ENCODE data around the gene CATSPER3. TPM values are rescaled to one million over a fixed set of nuclear protein-coding genes. Genes with fewer than 3 reads are reported as not detected.

CATSPER3 gene
- total and polyA plus RNA-seq, 2 donors from 2014 or later = 1.4 TPM

GRCh38 chr5:135046661-135047346 is 79.1 kb downstream of the CATSPER3 start:
- Histone ChIP-seq H3K4me1 (ENCODE audit: control insufficient read depth in 2 of 3, insufficient read depth in 2 of 3, low read depth in 1 of 3, low read length in 3 of 3) (no peaks in the 10 kb centered on the region), H3K27ac (ENCODE audit: low read depth in 2 of 2, low read length in 2 of 2) (no peak overlapping the region), H3K4me3 (ENCODE audit: low read length in 3 of 3) (no peak overlapping the region), H3K36me3 (ENCODE audit: control insufficient read depth in 2 of 3, insufficient read depth in 3 of 3, low read length in 3 of 3) (no peaks in the 10 kb centered on the region), H3K9me3 (ENCODE audit: control insufficient read depth in 2 of 3, insufficient read depth in 1 of 3, low read length in 3 of 3) (no peaks in the 10 kb centered on the region), H3K27me3 (ENCODE audit: control insufficient read depth, insufficient read depth, low read length) (peaks cover 52% of the 10 kb centered on the region), H3K9ac (ENCODE audit: low read length in 3 of 3) (no peak overlapping the region)
- no peak for FAIRE-seq
- DNase-seq = peak in 1 of 5 donors; percentile 15
- intact Hi-C loops (cut with DNase I) = no loop called here
- TF ChIP-seq, protein P1, sequence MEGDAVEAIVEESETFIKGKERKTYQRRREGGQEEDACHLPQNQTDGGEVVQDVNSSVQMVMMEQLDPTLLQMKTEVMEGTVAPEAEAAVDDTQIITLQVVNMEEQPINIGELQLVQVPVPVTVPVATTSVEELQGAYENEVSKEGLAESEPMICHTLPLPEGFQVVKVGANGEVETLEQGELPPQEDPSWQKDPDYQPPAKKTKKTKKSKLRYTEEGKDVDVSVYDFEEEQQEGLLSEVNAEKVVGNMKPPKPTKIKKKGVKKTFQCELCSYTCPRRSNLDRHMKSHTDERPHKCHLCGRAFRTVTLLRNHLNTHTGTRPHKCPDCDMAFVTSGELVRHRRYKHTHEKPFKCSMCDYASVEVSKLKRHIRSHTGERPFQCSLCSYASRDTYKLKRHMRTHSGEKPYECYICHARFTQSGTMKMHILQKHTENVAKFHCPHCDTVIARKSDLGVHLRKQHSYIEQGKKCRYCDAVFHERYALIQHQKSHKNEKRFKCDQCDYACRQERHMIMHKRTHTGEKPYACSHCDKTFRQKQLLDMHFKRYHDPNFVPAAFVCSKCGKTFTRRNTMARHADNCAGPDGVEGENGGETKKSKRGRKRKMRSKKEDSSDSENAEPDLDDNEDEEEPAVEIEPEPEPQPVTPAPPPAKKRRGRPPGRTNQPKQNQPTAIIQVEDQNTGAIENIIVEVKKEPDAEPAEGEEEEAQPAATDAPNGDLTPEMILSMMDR (IDR thresholded peaks at IDR 0.05; ENCODE audit: borderline replicate concordance, extremely low read depth, insufficient read depth) = no peak

DNA sequence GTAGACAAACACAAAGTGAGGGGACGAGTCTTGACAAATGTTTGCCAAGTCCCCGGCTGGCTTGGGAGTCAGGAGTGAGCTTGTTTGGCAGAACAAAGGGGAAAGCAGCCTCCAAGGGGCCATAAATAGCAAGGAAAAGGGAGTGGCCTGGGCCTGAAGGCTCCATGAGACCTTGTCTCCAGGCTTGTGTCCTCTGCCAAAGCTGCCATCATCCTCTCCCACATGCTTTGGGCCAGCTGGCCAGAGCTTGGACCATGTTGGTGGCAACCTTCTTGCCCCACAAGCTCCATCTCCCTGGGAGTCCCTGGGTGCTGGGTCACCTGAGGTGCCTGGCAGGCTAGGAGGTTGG is 79.6 kb downstream of the CATSPER3 start:
- no peaks in the 10 kb centered on the region for H3K36me3 ChIP-seq (ENCODE audit: control insufficient read depth in 2 of 3, insufficient read depth in 3 of 3, low read length in 3 of 3)
- TF ChIP-seq, protein P1 (IDR thresholded peaks at IDR 0.05; ENCODE audit: borderline replicate concordance, extremely low read depth, insufficient read depth) = no peak
- DNase-seq = peak in 1 of 5 donors; percentile 29
- no peak overlapping the region for H3K4me3 ChIP-seq (ENCODE audit: low read length in 3 of 3)
- intact Hi-C loops (cut with DNase I) = no loop called here
- no peaks in the 10 kb centered on the region for H3K9me3 ChIP-seq (ENCODE audit: control insufficient read depth in 2 of 3, insufficient read depth in 1 of 3, low read length in 3 of 3)
- no peaks in the 10 kb centered on the region for H3K4me1 ChIP-seq (ENCODE audit: control insufficient read depth in 2 of 3, insufficient read depth in 2 of 3, low read depth in 1 of 3, low read length in 3 of 3)
- H3K9ac ChIP-seq (ENCODE audit: low read length in 3 of 3) = no peak overlapping the region
- H3K27me3 ChIP-seq (ENCODE audit: control insufficient read depth, insufficient read depth, low read length) = peaks cover 53% of the 10 kb centered on the region
- no peak for FAIRE-seq
- no peak overlapping the region for H3K27ac ChIP-seq (ENCODE audit: low read depth in 2 of 2, low read length in 2 of 2)

DNA sequence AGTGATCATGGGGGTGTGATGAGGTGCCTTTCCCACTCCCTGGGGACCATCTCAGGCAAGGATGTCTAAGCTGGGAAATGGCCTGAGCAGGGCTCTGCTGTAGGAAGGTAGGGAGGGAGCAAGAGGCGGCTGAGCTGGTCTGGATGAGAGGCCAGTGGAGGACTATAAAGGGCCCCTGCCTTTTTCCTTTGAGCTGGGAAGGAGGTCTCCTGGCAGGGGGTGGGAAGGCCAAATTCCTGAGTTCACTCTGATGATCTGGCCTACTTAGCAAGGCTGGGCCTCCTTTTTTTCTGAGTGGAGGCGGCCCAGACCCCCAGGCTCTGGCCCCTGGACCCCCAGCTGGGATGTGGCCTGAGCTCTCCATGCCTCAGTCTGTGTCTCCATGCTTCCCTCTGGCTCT is 80.6 kb downstream of the CATSPER3 start:
- peaks cover 53% of the 10 kb centered on the region for H3K27me3 ChIP-seq (ENCODE audit: control insufficient read depth, insufficient read depth, low read length)
- FAIRE-seq = no peak
- TF ChIP-seq, protein P1 (IDR thresholded peaks at IDR 0.05; ENCODE audit: borderline replicate concordance, extremely low read depth, insufficient read depth) = no peak
- peak in 1 of 5 donors; percentile 49 for DNase-seq
- no peak overlapping the region for H3K4me3 ChIP-seq (ENCODE audit: low read length in 3 of 3)
- intact Hi-C loops (cut with DNase I) = no loop called here
- no peaks in the 10 kb centered on the region for H3K4me1 ChIP-seq (ENCODE audit: control insufficient read depth in 2 of 3, insufficient read depth in 2 of 3, low read depth in 1 of 3, low read length in 3 of 3)
- no peaks in the 10 kb centered on the region for H3K9me3 ChIP-seq (ENCODE audit: control insufficient read depth in 2 of 3, insufficient read depth in 1 of 3, low read length in 3 of 3)
- H3K9ac ChIP-seq (ENCODE audit: low read length in 3 of 3) = no peak overlapping the region
- H3K27ac ChIP-seq (ENCODE audit: low read depth in 2 of 2, low read length in 2 of 2) = no peak overlapping the region
- no peaks in the 10 kb centered on the region for H3K36me3 ChIP-seq (ENCODE audit: control insufficient read depth in 2 of 3, insufficient read depth in 3 of 3, low read length in 3 of 3)

DNA sequence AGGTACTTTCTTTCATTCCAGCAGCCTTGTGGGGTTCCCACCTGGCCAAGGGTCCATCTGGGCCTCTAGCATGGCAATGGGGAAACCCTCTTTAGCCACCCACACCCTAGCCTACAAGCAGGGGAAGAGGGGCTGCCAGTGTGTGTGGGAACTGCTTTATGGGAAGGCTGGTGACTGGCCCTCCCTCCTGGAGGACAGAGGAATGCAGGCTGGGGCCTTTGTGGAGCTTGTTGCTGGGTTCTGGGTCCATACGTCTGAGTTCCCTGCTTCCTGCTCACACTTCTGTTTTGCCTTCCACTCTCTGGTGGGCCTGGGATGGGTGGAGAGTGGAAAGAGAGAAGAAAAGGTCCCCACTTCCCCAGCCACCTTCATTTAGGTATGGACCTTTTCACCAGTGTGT is 81.2 kb downstream of the CATSPER3 start:
- Histone ChIP-seq H3K9ac (ENCODE audit: low read length in 3 of 3) (no peak overlapping the region), H3K4me1 (ENCODE audit: control insufficient read depth in 2 of 3, insufficient read depth in 2 of 3, low read depth in 1 of 3, low read length in 3 of 3) (no peaks in the 10 kb centered on the region), H3K9me3 (ENCODE audit: control insufficient read depth in 2 of 3, insufficient read depth in 1 of 3, low read length in 3 of 3) (no peaks in the 10 kb centered on the region), H3K36me3 (ENCODE audit: control insufficient read depth in 2 of 3, insufficient read depth in 3 of 3, low read length in 3 of 3) (no peaks in the 10 kb centered on the region), H3K4me3 (ENCODE audit: low read length in 3 of 3) (no peak overlapping the region), H3K27ac (ENCODE audit: low read depth in 2 of 2, low read length in 2 of 2) (no peak overlapping the region), H3K27me3 (ENCODE audit: control insufficient read depth, insufficient read depth, low read length) (peaks cover 46% of the 10 kb centered on the region)
- DNase-seq = peak in 1 of 5 donors; percentile 18
- intact Hi-C loops (cut with DNase I) = no loop called here
- TF ChIP-seq, protein P1 (IDR thresholded peaks at IDR 0.05; ENCODE audit: borderline replicate concordance, extremely low read depth, insufficient read depth) = no peak
- FAIRE-seq = no peak
